WERI-Rb-1 (cell line): ENCODE measurements around the gene PFKL.

Source experiments
- DNase-seq: peaks from one replicate; pipeline ENCODE4 v3.0.0-alpha.2; 2020
- H3K27ac ChIP-seq: fragments of 250-450 bp; sonication (Bioruptor Pico); 2 replicates; pipeline ENCODE4 v1.5.1; 2020; ENCODE audit warnings: mild to moderate bottlenecking, moderate library complexity
- H3K27me3 ChIP-seq: fragments of 250-450 bp; sonication (Bioruptor Pico); 2 replicates; pipeline ENCODE4 v1.5.1; 2021; ENCODE audit warnings: mild to moderate bottlenecking, low read depth, moderate library complexity; ENCODE audit not compliant: insufficient read depth, severe bottlenecking
- H3K36me3 ChIP-seq: fragments of 250-450 bp; sonication (Bioruptor Pico); 2 replicates; pipeline ENCODE4 v1.5.1; 2020; ENCODE audit warnings: mild to moderate bottlenecking, moderate library complexity
- H3K4me3 ChIP-seq: 2 replicates; pipeline ENCODE4 v1.5.1; 2011; ENCODE audit warnings: low read depth, mild to moderate bottlenecking, control low read depth, low read length
- H3K9me3 ChIP-seq: fragments of 250-450 bp; sonication (Bioruptor Pico); 2 replicates; pipeline ENCODE4 v1.5.1; 2021; ENCODE audit warnings: mild to moderate bottlenecking, moderate library complexity; ENCODE audit not compliant: severe bottlenecking
- TF ChIP-seq, protein P1 (sequence below): IDR thresholded peaks from 2 replicates; pipeline ENCODE4 v1.5.1; 2011; ENCODE audit warnings: low read depth, mild to moderate bottlenecking, control low read depth, inconsistent platforms, low read length

Gene PFKL

DNA sequence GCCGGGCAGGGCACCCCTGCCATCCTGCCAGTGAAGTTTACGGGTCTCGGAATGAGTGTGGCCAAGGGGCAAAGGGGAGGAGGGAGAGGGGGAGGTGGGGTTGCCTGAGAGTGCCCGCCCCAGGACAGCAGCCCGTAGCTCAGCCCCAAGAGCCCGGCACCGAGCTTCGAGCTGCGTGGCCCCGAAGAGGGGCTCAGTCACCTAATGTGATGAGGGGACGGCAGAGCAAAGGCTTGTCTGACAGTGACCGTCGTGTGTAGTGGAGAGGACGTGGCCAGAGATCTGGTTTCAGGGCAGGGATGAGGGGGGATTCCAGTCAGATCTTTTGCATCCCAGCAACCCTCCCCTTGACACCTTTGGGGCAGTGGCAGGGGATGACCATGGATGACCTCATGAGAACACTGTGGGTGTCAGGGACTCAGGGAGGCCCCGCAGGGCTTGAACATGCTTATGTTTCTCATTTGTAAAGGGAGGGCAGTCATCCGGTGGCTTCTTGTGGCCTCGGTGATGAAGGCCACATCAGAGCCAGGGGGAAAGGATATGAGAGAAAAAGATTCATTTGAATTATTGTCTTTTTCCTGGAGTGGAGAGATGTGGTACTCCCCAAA lies 52.5 kb downstream of the PFKL start:
- no peak for DNase-seq
- TF ChIP-seq, protein P1, sequence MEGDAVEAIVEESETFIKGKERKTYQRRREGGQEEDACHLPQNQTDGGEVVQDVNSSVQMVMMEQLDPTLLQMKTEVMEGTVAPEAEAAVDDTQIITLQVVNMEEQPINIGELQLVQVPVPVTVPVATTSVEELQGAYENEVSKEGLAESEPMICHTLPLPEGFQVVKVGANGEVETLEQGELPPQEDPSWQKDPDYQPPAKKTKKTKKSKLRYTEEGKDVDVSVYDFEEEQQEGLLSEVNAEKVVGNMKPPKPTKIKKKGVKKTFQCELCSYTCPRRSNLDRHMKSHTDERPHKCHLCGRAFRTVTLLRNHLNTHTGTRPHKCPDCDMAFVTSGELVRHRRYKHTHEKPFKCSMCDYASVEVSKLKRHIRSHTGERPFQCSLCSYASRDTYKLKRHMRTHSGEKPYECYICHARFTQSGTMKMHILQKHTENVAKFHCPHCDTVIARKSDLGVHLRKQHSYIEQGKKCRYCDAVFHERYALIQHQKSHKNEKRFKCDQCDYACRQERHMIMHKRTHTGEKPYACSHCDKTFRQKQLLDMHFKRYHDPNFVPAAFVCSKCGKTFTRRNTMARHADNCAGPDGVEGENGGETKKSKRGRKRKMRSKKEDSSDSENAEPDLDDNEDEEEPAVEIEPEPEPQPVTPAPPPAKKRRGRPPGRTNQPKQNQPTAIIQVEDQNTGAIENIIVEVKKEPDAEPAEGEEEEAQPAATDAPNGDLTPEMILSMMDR = no peak
- Histone ChIP-seq H3K27ac (no peak overlapping the region), H3K4me3 (no peak overlapping the region), H3K27me3 (no peaks in the 10 kb centered on the region), H3K9me3 (no peaks in the 10 kb centered on the region), H3K36me3 (no peaks in the 10 kb centered on the region)

DNA sequence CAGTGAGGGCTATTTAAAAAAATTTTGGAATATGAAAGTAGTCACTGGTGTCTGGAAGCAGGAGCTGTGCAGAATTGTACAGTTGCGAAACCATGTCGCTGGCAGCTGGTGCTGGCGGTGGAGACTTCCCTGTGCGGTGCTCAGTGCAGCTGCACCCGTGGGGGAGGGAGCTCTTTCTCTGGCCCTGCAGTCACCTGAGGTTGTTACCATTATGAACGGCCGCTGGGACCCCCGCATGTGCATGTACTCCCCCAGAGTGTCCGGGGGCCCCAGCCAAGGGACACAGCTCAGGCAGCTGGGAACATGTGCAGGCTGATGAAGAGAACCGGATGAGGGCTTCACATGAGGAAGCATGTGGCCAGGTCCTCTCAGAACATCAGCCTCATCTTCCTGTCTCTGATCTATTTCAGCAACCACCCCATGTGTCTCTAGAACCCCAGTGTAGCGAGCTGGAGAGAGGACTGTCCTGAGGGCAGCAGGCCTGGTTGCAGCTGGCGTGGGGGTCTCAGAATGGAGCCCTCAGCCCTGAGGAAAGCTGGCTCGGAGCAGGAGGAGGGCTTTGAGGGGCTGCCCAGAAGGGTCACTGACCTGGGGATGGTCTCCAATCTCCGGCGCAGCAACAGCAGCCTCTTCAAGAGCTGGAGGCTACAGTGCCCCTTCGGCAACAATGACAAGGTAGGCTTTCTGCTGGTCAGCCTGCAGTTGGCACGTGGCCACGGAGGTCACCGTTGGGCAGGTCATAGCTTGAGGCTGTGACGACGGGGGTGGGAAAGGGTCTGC lies 53.5 kb downstream of the PFKL start, which contains the start of gene TRPM2:
Gene TRPM2, plus strand, starts transcription at position 431 of the 780 bp plus-strand sequence. Its CDS starts 80 bp downstream, at position 511.
- Histone ChIP-seq H3K4me3 (no peak within 1 kb of the TSS), H3K27ac (no peak within 1 kb of the TSS), H3K36me3 (no peaks in the 10 kb centered on the region), H3K9me3 (no peaks in the 10 kb centered on the region), H3K27me3 (no peaks in the 10 kb centered on the region)
- DNase-seq = no peak
- TF ChIP-seq, protein P1 = no peak

GRCh38 chr21:44354001-44354405 lies 54.1 kb downstream of the PFKL start:
- no peaks in the 10 kb centered on the region for H3K27me3 ChIP-seq
- no peak overlapping the region for H3K27ac ChIP-seq
- H3K9me3 ChIP-seq = no peaks in the 10 kb centered on the region
- DNase-seq = no peak
- TF ChIP-seq, protein P1 = no peak
- H3K4me3 ChIP-seq = no peak overlapping the region
- H3K36me3 ChIP-seq = no peaks in the 10 kb centered on the region

DNA sequence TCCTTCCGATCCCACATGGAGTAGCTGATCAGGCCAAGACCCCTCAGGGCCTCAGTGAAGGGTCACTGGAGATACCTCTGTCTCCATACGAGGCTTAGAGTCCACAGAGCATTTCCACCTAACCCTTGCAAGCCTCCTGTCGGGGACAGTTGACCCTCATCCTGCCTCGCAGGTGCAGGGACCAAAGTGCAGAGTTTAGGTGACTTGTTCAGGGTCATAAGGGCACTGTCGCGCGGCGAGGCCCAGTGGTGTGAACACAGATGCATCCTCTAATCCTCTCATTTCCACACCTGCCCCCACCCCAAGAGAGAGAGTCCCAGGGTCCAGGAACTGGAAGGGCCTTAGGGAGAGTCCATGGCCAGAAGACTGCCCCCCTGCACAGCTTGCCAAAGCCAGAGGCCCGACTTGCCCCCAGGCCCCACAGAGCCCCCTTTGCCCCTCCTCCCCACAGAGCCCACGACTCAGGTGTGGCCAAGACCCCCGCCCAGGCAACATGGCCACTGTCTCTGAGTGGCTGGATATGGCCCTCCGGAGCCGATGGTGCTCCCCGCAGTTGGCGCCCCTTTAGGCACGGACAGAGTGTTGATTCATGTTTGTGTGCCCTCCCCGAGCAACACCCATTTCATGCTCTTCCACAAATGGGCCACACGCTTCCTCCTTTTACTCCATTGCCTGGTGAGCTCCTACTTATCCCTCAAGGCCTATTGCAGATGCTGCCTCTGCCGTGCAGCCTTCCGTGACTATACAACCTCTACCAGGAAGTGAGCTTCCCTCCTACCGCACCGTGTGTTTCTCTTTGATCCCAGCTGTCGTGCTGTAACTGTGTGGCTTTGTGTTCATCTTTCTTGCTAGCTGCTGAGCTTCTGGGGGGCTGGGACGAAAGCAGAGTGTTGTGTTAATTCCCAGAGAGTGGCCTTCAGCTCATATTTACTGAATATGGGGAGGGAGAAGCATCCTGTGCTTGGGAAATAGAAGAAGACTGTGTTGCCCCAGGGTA lies 55.2 kb downstream of the PFKL start:
- Histone ChIP-seq H3K27ac (no peak overlapping the region), H3K27me3 (no peaks in the 10 kb centered on the region), H3K4me3 (no peak overlapping the region), H3K9me3 (no peaks in the 10 kb centered on the region), H3K36me3 (no peaks in the 10 kb centered on the region)
- no peak for DNase-seq
- TF ChIP-seq, protein P1 = no peak

- TF ChIP-seq, protein P1 = no peak
- no peaks in the 10 kb centered on the region for H3K36me3 ChIP-seq
- no peaks in the 10 kb centered on the region for H3K27me3 ChIP-seq
These were observed 56.3 kb downstream of the PFKL start for GRCh38 chr21:44356160-44356559.

More at GRCh38 chr21:44356160-44356559, 56.3 kb downstream of the PFKL start:
- no peak for DNase-seq
- no peak overlapping the region for H3K27ac ChIP-seq
- no peak overlapping the region for H3K4me3 ChIP-seq
- no peaks in the 10 kb centered on the region for H3K9me3 ChIP-seq
